GM21825 (cell line): ENCODE measurements around the gene DTD1.

Experiments used
- ATAC-seq: cut with Tn5 transposase; IDR thresholded peaks from one replicate; pipeline ENCODE4 v1.9.1; 2021; ENCODE audit warnings: mild to moderate bottlenecking, moderate library complexity; ENCODE audit not compliant: unreplicated experiment

The DTD1 gene

DNA sequence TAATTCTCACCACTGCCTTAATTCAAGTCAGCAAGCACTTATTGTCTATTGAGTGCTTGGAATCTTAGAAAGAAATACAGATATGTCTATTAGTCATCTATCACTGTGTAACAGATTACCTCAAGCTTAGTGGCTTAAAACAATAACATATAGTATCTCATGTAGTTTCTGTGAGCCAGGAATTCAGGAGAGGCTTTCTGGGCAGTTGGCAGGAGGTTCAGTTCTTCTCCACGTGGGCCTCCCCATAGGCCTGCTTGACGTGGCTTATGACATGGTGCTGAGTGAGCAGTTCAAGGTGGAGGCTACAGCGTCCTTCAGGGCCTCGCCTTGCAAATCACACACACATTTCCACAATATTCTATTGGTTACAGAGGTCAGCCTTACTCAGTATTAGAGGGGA, 69.7 kb downstream of the DTD1 start:
- no peak for ATAC-seq

DNA sequence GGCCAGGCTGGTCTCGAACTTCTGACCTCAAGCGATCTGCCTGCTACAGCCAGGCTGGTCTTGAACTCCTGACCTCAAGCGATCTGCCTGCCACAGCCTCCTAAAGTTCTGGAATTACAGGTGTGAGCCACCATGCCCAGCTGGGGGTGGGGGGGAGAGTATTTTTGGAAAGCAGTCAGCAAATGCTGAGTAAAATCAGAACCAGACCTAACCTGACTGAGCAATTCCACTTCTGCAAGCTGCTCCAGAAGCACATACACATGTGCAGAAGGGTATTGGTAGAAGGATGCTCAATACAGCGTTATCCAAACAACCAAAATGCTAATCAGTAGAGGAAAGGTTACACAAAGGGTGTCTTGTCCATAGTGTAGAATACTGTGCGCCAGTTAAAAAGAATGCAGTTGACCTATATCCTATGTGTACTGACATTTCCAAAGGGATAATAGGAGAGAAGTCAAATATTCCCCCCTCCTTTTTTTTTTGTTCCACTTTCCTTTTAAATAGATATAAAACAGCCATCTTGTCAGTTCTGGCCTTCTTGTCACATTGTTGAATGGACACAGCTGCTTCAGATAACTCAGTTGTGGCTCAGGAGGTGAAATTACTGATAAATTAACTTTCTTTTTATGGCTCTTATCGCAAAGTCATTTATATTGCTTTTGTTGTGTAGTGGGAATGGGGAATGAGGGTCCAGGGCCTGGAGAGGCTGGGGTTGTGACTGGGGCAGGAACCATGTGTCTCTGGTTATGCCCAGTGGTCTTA, 74.6 kb downstream of the DTD1 start:
- no peak for ATAC-seq

DNA sequence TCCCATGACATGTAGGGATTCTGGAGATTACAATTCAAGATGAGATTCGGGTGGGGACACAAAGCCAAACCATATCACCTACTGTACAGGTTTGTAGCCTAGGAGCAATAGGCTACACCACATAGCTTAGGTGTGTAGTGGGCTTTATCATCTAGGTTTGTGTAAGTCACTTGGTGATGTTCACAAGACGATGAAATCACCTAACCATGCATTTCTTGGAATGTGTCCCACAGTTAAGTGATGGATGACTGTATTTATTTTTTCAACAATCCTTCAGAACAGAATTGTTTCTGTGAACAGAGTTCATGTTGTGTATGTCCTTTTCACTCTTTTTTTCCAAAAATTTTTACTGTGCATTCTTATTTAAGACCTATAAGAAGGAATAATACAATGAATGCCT, 76.1 kb downstream of the DTD1 start:
- no peak for ATAC-seq

DNA sequence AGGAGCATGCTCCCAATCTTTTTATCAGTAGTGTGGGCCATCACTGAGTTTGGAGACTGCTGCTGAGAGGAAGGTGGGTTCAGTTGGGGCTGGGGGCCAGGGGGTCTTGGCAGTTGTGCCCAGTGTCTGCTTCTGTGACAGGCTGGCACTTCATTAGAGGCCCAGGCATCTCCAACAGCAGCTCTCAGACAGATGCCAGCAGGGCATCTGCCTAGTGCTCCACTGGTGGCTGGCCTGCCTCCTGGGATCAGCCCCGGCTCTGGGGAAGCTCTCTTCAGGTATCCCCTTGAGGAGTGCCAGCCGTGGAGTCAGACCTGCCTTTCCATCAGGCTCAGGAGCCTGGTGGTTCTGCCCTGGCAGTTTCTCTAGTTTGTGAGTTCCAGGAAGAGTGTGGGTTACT, 77.3 kb downstream of the DTD1 start:
- no peak for ATAC-seq

DNA sequence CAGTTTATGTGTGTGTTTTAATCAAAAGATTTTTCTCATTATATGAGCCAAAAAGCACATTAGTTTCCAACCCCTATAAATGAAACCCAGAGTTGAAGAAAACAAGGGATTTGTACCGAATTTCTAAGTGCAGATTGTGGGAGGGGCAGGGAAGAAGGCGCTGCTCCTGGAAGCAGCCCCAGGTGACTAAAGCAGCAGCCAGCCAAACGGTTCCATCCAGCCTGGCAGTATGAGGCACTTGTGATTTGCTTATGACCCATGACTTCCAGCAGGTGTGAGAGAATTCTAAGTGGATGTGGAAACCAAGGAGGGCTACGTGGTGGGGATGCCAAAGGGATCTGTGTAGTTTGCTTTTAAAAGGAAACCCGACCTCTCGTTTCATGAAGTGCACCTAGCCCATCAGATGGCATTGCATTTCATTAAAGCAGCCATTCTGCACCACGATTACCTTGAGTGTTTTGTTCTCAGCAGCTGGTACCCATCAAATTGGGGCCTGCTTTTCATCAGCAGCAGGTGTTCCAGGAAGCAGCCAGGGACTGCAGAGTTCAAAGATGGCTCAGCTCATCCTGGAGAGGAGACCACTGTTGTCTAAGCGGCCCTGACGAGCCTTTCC, 79.1 kb downstream of the DTD1 start:
- ATAC-seq: no peak

DNA sequence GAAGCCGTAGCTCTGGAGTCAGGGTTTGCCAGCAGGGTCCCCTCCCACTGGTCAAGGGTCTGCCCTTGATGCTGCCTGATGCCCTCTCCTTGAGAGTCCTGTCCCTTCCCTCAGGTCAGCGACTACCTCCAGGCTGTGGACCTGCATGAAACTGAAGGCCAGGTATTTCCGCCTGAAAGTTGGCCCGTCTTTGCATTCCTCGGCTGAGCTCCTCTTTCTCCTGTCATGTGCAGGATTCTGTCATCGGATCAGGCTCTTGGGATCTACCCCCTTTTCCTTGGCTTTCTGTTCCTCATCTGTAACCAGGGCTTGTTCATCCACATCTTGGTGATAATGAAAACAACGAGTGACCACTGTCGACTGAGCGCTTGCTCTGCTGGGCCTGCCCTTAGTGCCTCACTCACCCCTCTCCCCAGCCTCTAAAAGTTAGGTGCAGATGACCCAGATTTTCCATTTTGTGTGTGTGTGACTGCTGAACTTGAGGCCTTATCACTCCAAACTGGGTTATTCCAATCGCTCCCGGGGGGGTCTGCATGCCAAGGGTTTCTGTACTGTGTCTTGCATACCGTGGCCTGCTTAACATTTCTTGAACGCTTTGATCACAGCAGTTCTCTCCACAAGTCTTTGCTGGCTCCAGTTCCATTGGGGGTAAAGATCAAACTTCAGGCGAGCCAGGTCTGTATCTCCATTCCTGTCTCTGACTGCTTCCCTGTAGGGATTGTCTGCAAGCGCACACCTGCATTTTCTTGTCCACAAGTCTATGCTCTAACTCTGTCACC, 81.6 kb downstream of the DTD1 start:
- ATAC-seq: no peak

DNA sequence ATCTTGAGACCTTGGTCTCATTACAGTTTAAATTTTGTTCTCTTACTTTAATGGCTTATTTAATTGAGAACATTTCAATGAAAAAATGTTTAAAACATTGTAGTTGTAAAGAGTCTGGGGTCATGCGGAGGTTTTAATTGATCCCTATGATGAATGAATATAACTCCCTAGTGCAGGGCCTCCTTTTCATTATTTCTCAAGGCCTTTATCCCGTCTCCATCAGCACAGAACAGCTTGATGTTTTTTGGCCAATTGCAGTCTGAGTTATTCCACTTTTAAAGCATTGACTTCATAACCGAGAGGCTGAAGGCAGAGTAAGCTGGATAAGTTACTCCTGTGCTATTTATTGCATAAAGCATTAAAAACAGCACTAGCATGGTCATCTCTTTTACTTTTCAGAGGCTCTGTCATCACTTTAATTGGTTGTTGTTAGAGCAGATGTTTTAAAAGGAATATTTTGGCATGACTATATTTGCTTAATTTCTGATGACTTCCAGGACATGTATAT, 83.4 kb downstream of the DTD1 start:
- ATAC-seq: no peak

DNA sequence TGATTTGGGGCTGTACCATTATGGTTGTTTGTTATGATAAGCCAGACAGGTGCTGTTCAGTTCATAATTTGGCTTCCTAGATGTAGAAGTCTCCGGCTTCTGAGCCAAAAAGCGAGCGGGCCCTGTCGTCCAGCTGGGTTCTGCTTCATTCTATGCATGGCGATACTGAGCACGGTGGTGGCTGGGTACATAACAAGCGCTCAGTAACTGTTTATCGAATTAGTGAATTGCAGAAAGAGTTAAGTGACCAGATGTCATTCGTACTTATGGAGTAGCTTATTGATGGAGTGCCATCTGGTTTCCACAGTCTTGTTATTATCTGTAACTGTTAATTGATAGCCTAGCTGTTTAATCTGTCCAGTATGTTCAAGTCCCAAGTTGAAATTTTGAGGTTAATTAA, 85.0 kb downstream of the DTD1 start:
- no peak for ATAC-seq

DNA sequence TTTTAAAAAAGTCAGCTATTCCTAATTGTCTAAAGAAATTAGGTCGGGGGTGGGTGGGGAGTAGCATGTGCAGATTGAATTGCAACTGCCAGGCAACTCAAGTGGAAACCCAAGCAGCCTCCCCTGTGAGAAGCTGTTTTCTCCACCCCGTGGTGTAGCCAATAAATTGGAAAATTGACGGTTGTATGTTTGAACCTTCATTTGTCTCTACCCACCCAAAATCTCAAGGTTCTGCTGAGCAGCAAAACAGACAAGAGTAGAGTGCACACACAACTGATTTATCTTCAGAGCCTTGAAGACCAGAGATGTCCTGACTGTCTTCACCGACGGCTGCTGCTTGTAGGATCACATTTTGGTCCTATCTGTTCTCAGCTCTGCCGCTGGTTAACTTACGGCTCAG, 88.5 kb downstream of the DTD1 start:
- ATAC-seq: no peak

DNA sequence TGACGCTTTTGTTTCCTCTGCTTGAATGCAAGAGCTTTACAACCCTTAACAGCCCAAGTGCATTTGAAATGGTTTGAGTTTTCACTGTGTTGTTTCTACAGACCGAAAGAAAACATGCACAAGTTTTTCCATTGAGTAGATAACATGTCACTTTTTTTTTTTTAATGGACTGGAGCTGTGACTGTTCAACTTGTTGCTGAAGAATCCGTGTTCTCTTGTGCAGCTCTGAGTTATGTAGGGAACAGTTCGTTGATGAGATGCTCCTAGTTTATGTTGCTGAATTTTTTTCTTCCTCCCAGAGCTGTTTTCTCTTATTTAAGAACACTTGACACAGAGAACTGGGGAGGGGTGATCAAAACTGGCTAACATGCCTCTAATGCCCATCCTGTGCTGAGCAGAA, 89.3 kb downstream of the DTD1 start:
- no peak for ATAC-seq

DNA sequence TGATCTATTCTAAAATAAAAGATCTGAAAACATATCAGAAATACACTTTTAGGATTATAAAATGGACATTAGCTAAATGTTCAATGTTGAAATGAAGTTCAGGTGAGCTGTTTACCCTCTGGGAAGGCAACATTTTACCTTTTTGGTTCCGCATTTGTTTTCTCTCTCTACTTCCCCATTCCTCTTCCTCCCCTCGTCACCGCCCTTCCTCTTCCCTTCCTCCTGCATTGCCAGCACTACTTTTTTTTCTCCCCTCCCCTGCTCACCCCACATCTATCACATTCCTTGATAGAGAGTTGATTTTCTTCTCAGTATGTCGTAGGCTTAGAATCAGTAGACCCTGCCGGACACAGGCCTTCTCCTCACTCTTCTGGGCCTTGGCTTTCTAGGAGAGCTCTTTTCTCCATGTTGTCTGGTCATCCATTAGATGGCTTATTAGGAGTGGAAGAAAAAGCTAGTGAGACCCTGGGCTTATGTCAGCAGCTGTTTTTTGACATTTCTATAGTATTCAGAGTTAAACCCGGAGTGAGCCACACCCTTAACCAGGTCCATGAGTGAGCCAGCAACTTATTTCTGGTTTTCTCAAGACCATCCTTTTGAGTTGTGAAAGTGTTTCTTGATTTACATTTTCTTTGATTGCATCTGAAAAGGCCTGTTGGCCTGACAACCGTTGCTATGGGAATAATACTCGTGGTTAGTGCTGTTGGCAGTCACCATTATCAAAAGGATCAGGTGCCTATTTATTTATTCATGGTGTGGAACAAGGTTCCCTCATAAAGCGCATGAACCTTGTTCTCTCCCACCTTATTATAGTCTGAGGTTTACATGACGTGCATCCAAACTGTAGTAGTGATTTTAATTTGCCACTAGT, 90.9 kb downstream of the DTD1 start:
- no peak for ATAC-seq

DNA sequence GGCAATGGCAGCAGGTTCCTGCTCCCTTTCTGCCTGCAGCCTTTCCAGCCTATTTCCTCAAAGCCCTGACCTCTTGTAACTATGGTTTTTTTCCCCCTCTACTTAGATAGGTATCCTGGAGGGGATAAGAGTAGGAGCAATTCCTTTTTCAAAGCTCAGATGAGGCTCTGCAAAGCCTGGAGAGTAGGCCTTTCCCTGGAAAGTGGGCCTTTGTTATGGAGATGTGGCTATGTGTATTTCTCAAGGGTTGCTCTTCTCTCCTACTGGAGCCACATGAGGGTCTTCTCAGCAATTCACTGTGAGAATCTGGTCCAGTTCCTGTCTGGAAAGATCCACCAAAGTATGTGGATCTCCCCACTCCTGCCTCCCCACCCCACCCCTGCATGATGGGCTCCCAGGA, 96.0 kb downstream of the DTD1 start:
- ATAC-seq: no peak

DNA sequence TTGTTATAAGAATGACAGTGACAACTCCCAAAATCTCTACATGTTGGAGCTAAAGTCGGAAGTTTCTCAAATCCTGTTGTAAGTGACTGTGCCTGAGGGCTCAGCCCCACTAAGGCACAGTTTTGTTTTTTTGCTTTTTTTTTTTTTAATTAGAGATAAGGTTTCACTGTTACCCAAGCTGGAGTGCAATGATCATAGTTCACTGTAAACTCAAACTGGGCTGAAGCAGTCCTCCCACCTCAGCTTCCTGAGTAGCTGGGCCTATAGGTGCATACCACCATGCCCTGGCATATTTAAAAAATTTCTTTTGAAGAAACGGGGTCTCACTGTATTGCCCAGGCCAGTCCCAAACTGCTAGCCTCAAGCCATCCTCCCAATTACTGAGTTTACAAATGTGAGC, 96.9 kb downstream of the DTD1 start:
- ATAC-seq: no peak

DNA sequence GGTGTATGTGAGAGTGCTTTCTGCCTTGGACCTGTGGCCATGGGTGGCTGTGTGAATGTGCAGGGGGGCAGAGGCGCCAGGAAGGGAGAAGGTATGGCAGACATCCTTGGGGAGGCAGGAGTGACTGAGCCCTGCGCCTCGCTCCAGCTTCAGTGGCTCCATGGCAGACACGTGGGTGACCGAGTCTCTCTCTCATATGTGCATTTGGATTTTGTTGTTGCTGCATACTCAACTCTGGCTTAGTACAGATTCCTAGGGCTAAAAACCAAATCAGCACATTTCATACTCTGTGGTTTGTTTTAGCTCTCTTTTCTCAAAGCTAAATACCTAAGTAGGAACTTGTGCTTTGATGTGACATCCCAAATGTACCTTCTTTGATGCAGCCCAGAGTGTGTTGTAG, 97.6 kb downstream of the DTD1 start:
- no peak for ATAC-seq

DNA sequence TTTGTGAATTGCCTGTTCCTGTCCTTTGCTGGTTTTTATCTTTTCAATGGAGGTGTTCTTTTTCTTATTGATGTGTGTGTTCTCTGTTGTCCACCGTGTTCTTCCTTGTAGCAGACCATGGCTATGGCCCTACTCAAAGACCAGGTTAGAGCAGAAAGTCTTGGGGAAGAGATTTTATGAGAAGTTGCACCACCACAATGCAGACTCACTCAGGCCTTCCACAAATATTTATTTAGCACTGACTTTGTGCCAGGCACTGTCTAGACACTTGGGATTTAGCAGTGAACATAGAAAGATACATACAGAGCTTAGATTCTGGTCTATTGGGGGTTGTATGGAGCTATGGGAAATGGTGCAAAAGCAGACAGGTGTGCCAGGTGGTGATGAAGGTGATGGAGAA, 98.8 kb downstream of the DTD1 start:
- ATAC-seq: no peak

DNA sequence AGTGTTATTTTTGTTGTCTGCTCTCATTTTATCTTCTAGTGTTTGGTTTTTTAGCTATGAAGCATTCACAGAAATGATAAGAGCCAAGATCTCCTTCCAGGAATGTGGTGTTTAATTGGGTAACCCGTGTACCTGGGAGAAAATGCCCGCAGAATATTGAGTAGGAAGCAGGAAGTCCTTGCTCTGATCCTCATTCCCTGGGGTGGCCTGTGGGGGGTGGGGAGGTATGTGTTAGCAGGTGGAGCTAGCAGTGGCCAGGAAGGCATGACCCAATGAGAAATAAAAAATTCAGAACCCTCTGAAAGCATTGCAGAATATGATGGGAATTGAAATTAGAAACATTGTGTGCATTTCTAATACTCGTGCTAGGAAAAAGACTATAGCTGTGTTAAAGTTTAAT, 100.8 kb downstream of the DTD1 start:
- ATAC-seq: no peak

DNA sequence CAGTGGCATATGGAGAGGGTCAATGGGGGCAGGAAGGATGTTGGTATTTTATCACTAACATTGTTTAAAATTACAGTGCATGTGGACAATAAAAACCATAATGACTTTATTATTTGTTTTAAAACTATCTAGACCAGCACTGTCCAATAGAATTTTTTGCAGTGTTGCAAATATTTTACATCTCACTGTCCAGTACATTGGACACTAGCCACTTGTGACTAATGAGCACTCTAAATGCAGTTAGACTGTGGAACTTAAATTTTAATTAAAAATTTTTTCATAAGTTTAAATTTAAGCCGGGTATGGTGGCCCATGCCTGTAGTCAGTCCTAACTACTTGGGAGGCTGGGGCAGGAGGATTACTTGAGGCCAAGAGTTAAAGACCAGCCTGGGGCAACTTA, 101.7 kb downstream of the DTD1 start:
- ATAC-seq: no peak

DNA sequence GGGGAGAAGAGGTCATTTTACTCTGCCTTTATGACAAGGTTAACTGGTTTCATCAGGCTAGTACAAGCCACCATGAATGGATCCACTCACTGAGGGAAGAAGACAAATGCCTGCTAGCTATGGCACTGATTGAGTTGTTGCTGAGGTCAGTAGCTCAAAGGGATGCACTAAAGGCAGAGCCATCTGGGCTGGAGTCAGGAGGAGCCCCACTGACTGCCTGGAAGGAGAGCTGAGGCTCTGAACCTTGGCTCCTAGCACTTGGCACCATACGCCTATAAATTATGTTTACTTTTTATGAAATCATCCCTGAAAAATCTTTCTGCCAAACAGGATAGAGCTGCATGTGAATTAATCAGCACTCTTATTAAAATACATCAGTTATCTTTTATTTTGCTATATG, 104.6 kb downstream of the DTD1 start:
- no peak for ATAC-seq

DNA sequence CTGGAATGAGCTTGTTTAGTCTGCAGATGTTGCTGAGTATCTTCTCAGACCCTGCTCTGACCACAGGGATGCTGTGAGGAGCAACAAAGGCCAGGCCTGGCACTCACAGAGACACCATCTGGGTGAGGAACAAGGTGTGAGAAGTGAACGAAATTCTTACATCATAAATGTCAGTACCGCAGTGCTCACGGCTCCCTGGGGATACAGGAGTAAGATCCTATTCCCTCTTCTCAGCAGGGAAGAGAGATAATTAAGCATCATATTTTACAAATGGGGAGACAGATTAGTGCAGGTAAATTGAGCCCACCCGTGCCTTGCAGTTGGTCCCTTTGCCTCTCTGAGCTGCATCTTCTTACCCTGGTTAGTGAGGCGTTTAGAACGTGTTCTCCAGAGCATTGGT, 106.2 kb downstream of the DTD1 start:
- ATAC-seq: no peak

DNA sequence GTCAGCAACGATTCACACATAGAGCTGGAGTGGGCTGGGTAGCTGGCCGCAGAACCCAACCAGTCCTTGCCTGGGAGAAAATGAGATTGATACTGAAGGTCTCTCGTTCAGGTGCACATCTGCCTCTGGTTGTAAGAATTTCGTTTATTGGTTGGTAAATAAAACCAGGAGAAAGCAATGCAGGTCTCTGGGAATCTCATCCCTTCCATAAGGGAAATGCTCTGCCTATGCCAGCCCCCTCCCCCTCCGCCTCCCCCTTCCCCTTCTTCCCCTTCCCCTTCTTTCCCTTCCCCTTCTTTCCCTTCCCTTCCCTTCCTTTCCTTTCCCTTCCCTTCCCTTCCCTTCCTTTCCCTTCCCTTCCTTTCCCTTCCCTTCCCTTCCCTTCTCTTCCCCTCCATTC, 107.3 kb downstream of the DTD1 start:
- ATAC-seq: no peak

DNA sequence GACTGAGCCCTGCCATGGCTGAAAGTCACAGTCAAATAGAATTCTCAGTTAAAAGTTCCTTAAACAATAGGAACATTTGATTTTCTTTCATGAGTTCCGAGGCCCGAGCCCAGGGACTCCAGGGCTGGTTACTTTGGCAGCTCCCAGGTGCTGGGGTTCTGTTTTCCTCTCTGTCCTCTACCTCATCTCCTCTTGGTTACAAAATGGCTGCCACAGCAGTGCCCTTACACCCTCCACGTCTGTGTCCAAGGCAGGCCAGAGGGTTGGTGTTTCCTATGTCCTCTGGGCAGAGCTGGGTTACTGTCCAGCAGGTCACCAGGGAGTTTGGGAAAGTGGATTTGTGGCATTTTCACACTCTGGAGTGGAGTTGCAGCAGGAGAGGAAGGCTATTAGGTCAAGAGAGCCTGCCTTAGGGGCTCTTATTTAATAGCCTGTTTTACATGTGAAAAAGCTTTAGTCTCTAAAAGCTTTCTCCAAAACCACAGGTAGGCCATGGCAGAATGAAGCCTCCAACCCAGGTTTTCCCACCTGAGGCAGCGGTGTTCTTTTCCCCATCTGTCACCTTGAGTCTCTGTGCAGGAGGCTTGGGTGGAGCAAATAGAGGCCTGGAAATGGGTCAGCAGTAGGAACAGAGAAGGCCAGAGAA, 111.0 kb downstream of the DTD1 start:
- no peak for ATAC-seq
